Inferior parietal cortex (tissue), 1 donor: ENCODE results near the gene TNFSF13.
"Not testable (repeated sequence)": the region's sequence is repeated elsewhere in the genome, so short reads cannot be mapped to it uniquely, and the experiment has no call there.

Experiments
- DNase-seq: peaks from one replicate; pipeline ENCODE4 v3.0.0-alpha.2; 2016; ENCODE audit errors: extremely low spot score

Gene TNFSF13

GRCh38 chr17:7589891-7590691, 31.5 kb downstream of the TNFSF13 start, which contains the start of gene SOX15:
Gene SOX15 (minus strand): TSS chr17:7590094. CDS start chr17:7589676, 418 bp downstream.
- no peak for DNase-seq

DNA sequence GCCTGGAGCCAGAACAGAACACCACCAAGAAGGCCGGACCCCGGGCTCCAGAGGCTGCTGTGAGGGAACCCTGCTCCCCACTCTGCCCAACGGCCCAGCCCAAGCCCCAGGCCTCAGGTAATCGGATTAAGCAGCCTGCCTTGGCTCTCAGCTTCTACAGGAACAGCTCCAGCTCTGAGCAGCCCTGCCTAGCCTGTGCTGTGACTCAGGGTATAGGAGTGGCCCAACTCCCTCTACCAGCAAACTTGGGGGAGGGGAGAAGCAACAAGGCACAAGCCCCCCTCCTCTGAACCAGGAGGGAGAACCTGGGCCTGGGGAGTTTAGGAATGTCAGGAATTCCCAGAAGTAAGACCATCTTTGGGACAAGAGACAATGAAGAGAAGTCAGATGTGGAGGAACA, 32.2 kb downstream of the TNFSF13 start:
- DNase-seq = no peak

GRCh38 chr17:7591596-7591995, 33.0 kb downstream of the TNFSF13 start:
- DNase-seq = no peak

GRCh38 chr17:7592422-7593021, 34.0 kb downstream of the TNFSF13 start:
- DNase-seq = no peak

DNA sequence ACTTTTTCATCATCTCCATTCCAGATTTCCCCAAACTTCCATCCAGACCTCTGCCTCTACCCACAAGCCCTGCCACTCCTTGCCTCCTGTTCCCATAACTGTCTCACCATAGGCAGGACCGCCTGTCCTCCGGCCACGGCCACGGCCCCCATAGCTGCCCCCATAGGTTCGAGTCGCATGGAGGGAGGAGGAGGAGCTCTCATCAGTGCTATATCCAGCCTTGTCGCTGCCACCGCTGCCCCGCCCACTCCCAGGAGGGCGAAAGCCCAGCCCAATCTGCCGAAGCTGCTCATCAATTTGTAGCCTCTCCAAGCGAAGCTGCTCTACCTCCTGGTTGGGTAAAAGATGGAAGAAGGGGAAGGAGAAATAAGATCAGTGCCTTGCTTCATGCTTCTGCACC, 34.7 kb downstream of the TNFSF13 start:
- DNase-seq = no peak

- not testable (repeated sequence) for DNase-seq
Measured at GRCh38 chr17:7597561-7597960, 39.0 kb downstream of the TNFSF13 start.

- DNase-seq = no peak
Measured at GRCh38 chr17:7606280-7606679, 47.7 kb downstream of the TNFSF13 start.

DNA sequence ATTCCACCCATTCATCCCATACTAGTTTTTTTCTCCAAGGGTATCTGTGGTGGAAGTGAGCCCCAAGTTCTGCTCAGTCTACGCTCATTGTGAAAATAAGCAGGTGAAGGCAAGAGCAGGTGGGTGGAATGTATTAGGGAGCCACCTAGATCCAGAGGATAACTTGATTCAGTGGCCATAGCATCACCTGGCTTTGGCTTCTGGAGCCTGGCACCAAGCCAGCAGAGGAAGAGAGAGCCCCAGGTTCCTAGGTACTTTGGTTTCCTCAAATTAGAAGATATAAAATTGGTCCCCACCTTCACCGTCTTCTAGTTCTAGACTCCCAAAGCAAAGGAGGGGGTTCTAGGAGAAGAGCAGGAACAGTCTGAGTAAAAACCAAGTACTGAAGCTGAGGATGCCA, 52.1 kb downstream of the TNFSF13 start:
- no peak for DNase-seq
